ENCODE measurements around the gene KCNAB2. TPM values are rescaled to one million over a fixed set of nuclear protein-coding genes. Genes with fewer than 3 reads are reported as not detected.

KCNAB2 gene
- total and polyA plus RNA-seq, 2 donors (not counting 1 experiment from before 2014, with no cell fraction given): 90.7 to 143 TPM

GRCh38 chr1:6105218-6105679 is 59.6 kb downstream of the KCNAB2 start:
- Histone ChIP-seq H3K4me3 (ENCODE audit: control extremely low read depth in 1 of 5, extremely low read depth in 1 of 5, insufficient read depth in 1 of 5, low read depth in 2 of 5, low read length in 4 of 5) (no peak overlapping the region), H3K27ac (ENCODE audit: low read length in 2 of 2) (no peak overlapping the region), H3K79me2 (ENCODE audit: control insufficient read depth, insufficient read depth, low read length) (no peaks in the 10 kb centered on the region), H3K27me3 (replicated peaks in 1 of 4; ENCODE audit: control extremely low read depth in 1 of 4, control insufficient read depth in 3 of 4, insufficient read depth in 4 of 4, low read length in 3 of 4) (peaks cover 0 to 12% (median under 1%) of the 10 kb centered on the region in 4 experiments), H4K20me1 (ENCODE audit: control insufficient read depth, insufficient read depth, low read length, poor library complexity, severe bottlenecking) (no peaks in the 10 kb centered on the region), H3K9ac (ENCODE audit: low read length) (no peak overlapping the region), H2AFZ (ENCODE audit: insufficient read depth, low read depth, low read length, poor library complexity, severe bottlenecking) (no peak overlapping the region), H3K4me1 (ENCODE audit: control insufficient read depth in 2 of 2, insufficient read depth in 2 of 2, low read length in 2 of 2) (no peaks in the 10 kb centered on the region), H3K36me3 (replicated peaks in 1 of 2; ENCODE audit: control extremely low read depth in 1 of 2, control insufficient read depth in 1 of 2, extremely low read depth in 1 of 2, insufficient read depth in 2 of 2, low read length in 1 of 2) (no peaks in the 10 kb centered on the region), H3K4me2 (replicated peaks; ENCODE audit: low read depth, low read length, poor library complexity, severe bottlenecking) (no peak overlapping the region), H3K9me3 (ENCODE audit: control extremely low read depth in 1 of 3, control insufficient read depth in 2 of 3, insufficient read depth in 1 of 3, low read length in 2 of 3) (peaks cover 0 to 3% (median 0%) of the 10 kb centered on the region in 3 donors)
- TF ChIP-seq EZH2 (IDR thresholded peaks at IDR 0.05; ENCODE audit: borderline replicate concordance, insufficient read depth, low read depth, low read length, poor library complexity, severe bottlenecking) (no peak), CTCF (IDR thresholded peaks at IDR 0.05) (no peak)
- ChIA-PET POLR2A (no interaction called here), CTCF (no interaction called here)
- WGBS (ENCODE audit: insufficient coverage): 60% methylated on average over 12 of the region's 12 CpGs
- Mint-ChIP-seq H3K4me1 (no peaks in the 10 kb centered on the region), H3K9me3 (ENCODE audit: insufficient read depth) (no peaks in the 10 kb centered on the region), H3K27me3 (peaks cover 8% of the 10 kb centered on the region), H3K4me3 (no peak overlapping the region), H3K27ac (no peak overlapping the region)
- DNase-seq (no peak), ATAC-seq (ENCODE audit: low read depth) (no peak)
- intact Hi-C loops (cut with micrococcal nuclease): no loop called here

- Histone ChIP-seq H3K4me3 (ENCODE audit: control extremely low read depth in 1 of 5, extremely low read depth in 1 of 5, insufficient read depth in 1 of 5, low read depth in 2 of 5, low read length in 4 of 5) (no peak overlapping the region), H3K27ac (ENCODE audit: low read length in 2 of 2) (no peak overlapping the region), H3K79me2 (ENCODE audit: control insufficient read depth, insufficient read depth, low read length) (no peaks in the 10 kb centered on the region), H2AFZ (ENCODE audit: insufficient read depth, low read depth, low read length, poor library complexity, severe bottlenecking) (no peak overlapping the region), H3K4me2 (replicated peaks; ENCODE audit: low read depth, low read length, poor library complexity, severe bottlenecking) (no peak overlapping the region), H3K36me3 (replicated peaks in 1 of 2; ENCODE audit: control extremely low read depth in 1 of 2, control insufficient read depth in 1 of 2, extremely low read depth in 1 of 2, insufficient read depth in 2 of 2, low read length in 1 of 2) (no peaks in the 10 kb centered on the region), H3K9ac (ENCODE audit: low read length) (no peak overlapping the region), H3K4me1 (ENCODE audit: control insufficient read depth in 2 of 2, insufficient read depth in 2 of 2, low read length in 2 of 2) (no peaks in the 10 kb centered on the region), H4K20me1 (ENCODE audit: control insufficient read depth, insufficient read depth, low read length, poor library complexity, severe bottlenecking) (no peaks in the 10 kb centered on the region), H3K27me3 (replicated peaks in 1 of 4; ENCODE audit: control extremely low read depth in 1 of 4, control insufficient read depth in 3 of 4, insufficient read depth in 4 of 4, low read length in 3 of 4) (peaks cover 0 to 12% (median under 1%) of the 10 kb centered on the region in 4 experiments), H3K9me3 (ENCODE audit: control extremely low read depth in 1 of 3, control insufficient read depth in 2 of 3, insufficient read depth in 1 of 3, low read length in 2 of 3) (peaks cover 0 to 3% (median 0%) of the 10 kb centered on the region in 3 donors)
- Mint-ChIP-seq H3K27me3 (peaks cover 12% of the 10 kb centered on the region), H3K27ac (no peak overlapping the region), H3K4me1 (no peaks in the 10 kb centered on the region), H3K4me3 (no peak overlapping the region), H3K9me3 (ENCODE audit: insufficient read depth) (no peaks in the 10 kb centered on the region)
- intact Hi-C loops (cut with micrococcal nuclease): no loop called here
- TF ChIP-seq EZH2 (IDR thresholded peaks at IDR 0.05; ENCODE audit: borderline replicate concordance, insufficient read depth, low read depth, low read length, poor library complexity, severe bottlenecking): no peak
- no peak for TF ChIP-seq CTCF (IDR thresholded peaks at IDR 0.05)
- 89% methylated on average over 6 of the region's 7 CpGs for WGBS (ENCODE audit: insufficient coverage)
- POLR2A ChIA-PET: no interaction called here
- DNase-seq (no peak), ATAC-seq (ENCODE audit: low read depth) (no peak)
- CTCF ChIA-PET: no interaction called here
Observed at GRCh38 chr1:6105763-6106162, 60.1 kb downstream of the KCNAB2 start.
